Naive thymus-derived CD4-positive, alpha-beta T cell (primary cell): ENCODE measurements around the gene BAD. TPM values are rescaled to one million over a fixed set of nuclear protein-coding genes. Genes with fewer than 3 reads are reported as not detected.

Experiments
- ATAC-seq: fragments of 150-1000 bp; cut with Tn5 transposase; 2 replicates; pipeline ENCODE4 v1.10.0; 2021; ENCODE audit warnings: mild to moderate bottlenecking, moderate library complexity
- CTCF ChIA-PET: fragments of 350-600 bp; sonication (Branson Sonifier 250); formaldehyde crosslinking; loops from one replicate; lab custom pipeline; 2021; ENCODE audit warnings: antibody characterized with exemption; lab: Charles Lee
- POLR2A ChIA-PET: fragments of 350-600 bp; sonication (Branson Sonifier 250); formaldehyde crosslinking; loops from one replicate; lab custom pipeline; 2021; ENCODE audit warnings: antibody characterized with exemption, inconsistent platforms; lab: Charles Lee
- DNase-seq, 9 donors: peaks; one replicate each; pipeline versions ENCODE4 v3.0.0 to v3.0.0-alpha.2; 2020 to 2022; ENCODE audit warnings: mixed read lengths in 1 of 9
- H3K27ac ChIP-seq: one replicate; pipeline ENCODE4 v1.7.0; 2013; ENCODE audit warnings: mild to moderate bottlenecking, low read depth, low read length, moderate library complexity
- H3K27me3 ChIP-seq, 2 donors: one replicate each; pipeline ENCODE4 v1.7.0; 2013; ENCODE audit warnings: low read length in 2 of 2, mild to moderate bottlenecking in 2 of 2, moderate library complexity in 2 of 2; ENCODE audit not compliant: control insufficient read depth in 2 of 2, insufficient read depth in 2 of 2
- H3K36me3 ChIP-seq, 3 experiments: 1 replicate in 2 of 3; 2 replicates in 1 of 3; pipeline ENCODE4 v1.7.0; 2013; ENCODE audit warnings: low read length in 3 of 3, mild to moderate bottlenecking in 3 of 3, moderate library complexity in 1 of 3; ENCODE audit not compliant: insufficient read depth in 3 of 3, control insufficient read depth in 2 of 3
- H3K4me1 ChIP-seq, 2 donors: one replicate each; pipeline ENCODE4 v1.7.0; 2013; ENCODE audit warnings: low read length in 2 of 2, mild to moderate bottlenecking in 2 of 2, moderate library complexity in 1 of 2; ENCODE audit not compliant: control insufficient read depth in 2 of 2, insufficient read depth in 2 of 2
- H3K4me3 ChIP-seq: 2 replicates; pipeline ENCODE4 v1.7.0; 2013; ENCODE audit warnings: mild to moderate bottlenecking, low read length
- H3K9me3 ChIP-seq, 3 experiments: 1 replicate in 2 of 3; 2 replicates in 1 of 3; pipeline ENCODE4 v1.7.0; 2013; ENCODE audit warnings: low read length in 3 of 3; ENCODE audit not compliant: control insufficient read depth in 2 of 3
- H3K27ac Mint-ChIP-seq, 9 donors: one replicate each; pipeline ENCODE4 v1.8.0; 2020 to 2022; ENCODE audit warnings: mixed read lengths in 9 of 9, mild to moderate bottlenecking in 8 of 9, moderate library complexity in 5 of 9, inconsistent platforms in 2 of 9
- H3K27me3 Mint-ChIP-seq, 5 donors: one replicate each; pipeline ENCODE4 v1.8.0; 2021 to 2022; ENCODE audit warnings: mixed read lengths in 5 of 5, mild to moderate bottlenecking in 1 of 5
- H3K36me3 Mint-ChIP-seq, 5 donors: one replicate each; pipeline ENCODE4 v1.8.0; 2020 to 2022; ENCODE audit warnings: mixed read lengths in 5 of 5, mild to moderate bottlenecking in 3 of 5, inconsistent platforms in 1 of 5
- H3K4me1 Mint-ChIP-seq, 7 donors: one replicate each; pipeline ENCODE4 v1.8.0; 2020 to 2022; ENCODE audit warnings: mixed read lengths in 7 of 7, mild to moderate bottlenecking in 3 of 7, inconsistent platforms in 1 of 7
- H3K4me3 Mint-ChIP-seq, 10 donors: one replicate each; pipeline ENCODE4 v1.8.0; 2020 to 2022; ENCODE audit warnings: mild to moderate bottlenecking in 10 of 10, mixed read lengths in 10 of 10, moderate library complexity in 6 of 10, inconsistent platforms in 2 of 10
- H3K9me3 Mint-ChIP-seq, 11 donors: one replicate each; pipeline ENCODE4 v1.8.0; 2020 to 2022; ENCODE audit warnings: mixed read lengths in 11 of 11, mild to moderate bottlenecking in 4 of 11, inconsistent platforms in 1 of 11, moderate library complexity in 1 of 11
- intact Hi-C, 2 donors: fragments of 100-400 bp; cut with micrococcal nuclease; formaldehyde crosslinking; loops; one replicate each; pipeline ENCODE4 v1.15.1; 2023
- polyA plus RNA-seq, 2 donors: library from polyadenylated mRNA; unstranded; fragments of 300-500 nt; fragmentation: Illumina TruSeq; gene quantifications; one replicate each; pipeline ENCODE4 v1.2.3, GENCODE V29; 2021
- total RNA-seq, 6 experiments: library from RNA in 5 of 6; stranded (reverse) in 5 of 6; gene quantifications; 1 replicate in 5 of 6; 2 replicates in 1 of 6; pipeline ENCODE4 v1.2.3 and lab custom pipeline; 2021 to 2026

Gene BAD
- total and polyA plus RNA-seq, 7 experiments from 2014 or later = 17.5 to 41.1 (median 25.9) TPM

DNA sequence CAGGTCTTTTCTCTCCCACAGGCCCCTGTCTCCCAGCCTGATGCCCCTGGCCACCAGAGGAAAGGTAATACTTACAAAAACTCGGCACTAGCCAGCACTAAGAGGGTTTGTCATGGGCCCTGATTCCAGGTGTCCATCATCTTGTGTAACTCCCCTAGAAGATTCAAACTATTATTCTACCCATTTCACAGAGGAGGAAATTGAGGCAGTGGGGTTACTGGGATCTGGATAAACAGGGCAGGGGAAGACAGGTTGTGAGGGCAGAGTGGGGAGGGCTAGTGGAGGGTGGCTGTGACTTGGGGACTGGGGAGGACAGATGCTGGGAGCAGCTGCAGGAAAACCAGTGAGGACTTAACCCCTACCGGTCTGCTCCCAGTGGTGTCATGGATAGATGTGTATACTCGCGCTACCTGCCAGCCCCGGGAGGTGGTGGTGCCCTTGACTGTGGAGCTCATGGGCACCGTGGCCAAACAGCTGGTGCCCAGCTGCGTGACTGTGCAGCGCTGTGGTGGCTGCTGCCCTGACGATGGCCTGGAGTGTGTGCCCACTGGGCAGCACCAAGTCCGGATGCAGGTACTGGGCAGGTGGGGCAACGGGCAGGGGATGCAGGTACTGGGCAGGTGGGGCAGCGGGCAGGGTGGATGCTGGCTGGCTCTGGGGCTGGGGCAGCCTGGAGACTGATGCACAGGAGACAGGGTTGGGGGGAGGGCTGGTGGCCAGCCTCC lies 48.9 kb downstream of the BAD start:
- H3K4me3 Mint-ChIP-seq = peak overlapping the region; percentile 65 to 90 (median 81)
- no peak for DNase-seq
- Histone ChIP-seq H3K4me3 (peak overlapping the region; percentile 56), H3K27me3 (no peaks in the 10 kb centered on the region), H3K36me3 (peaks cover 0 to 19% (median 6%) of the 10 kb centered on the region in 3 experiments), H3K9me3 (no peaks in the 10 kb centered on the region), H3K4me1 (peaks cover 20 to 32% of the 10 kb centered on the region in 2 donors), H3K27ac (peak overlapping the region; percentile 71)
- intact Hi-C loops = no loop called here
- ChIA-PET CTCF (no interaction called here), POLR2A (interaction anchor here (0.5 to 8.3 kb wide), 9 partner anchors 10 to 1622 kb away, joined by 3 to 94 read pairs (median 3); partner anchors contain the start of genes CFL1, EHD1, FERMT3 and HNRNPUL2)
- peaks cover 20 to 49% (median 41%) of the 10 kb centered on the region in 7 donors for H3K4me1 Mint-ChIP-seq
- no peak for ATAC-seq
- no peaks in the 10 kb centered on the region for H3K27me3 Mint-ChIP-seq
- peak overlapping the region in 8 of 9 donors; percentile 48 to 89 (median 83) for H3K27ac Mint-ChIP-seq
- H3K36me3 Mint-ChIP-seq = peaks cover 0 to 7% (median 0%) of the 10 kb centered on the region in 5 donors
- H3K9me3 Mint-ChIP-seq = no peaks in the 10 kb centered on the region

DNA sequence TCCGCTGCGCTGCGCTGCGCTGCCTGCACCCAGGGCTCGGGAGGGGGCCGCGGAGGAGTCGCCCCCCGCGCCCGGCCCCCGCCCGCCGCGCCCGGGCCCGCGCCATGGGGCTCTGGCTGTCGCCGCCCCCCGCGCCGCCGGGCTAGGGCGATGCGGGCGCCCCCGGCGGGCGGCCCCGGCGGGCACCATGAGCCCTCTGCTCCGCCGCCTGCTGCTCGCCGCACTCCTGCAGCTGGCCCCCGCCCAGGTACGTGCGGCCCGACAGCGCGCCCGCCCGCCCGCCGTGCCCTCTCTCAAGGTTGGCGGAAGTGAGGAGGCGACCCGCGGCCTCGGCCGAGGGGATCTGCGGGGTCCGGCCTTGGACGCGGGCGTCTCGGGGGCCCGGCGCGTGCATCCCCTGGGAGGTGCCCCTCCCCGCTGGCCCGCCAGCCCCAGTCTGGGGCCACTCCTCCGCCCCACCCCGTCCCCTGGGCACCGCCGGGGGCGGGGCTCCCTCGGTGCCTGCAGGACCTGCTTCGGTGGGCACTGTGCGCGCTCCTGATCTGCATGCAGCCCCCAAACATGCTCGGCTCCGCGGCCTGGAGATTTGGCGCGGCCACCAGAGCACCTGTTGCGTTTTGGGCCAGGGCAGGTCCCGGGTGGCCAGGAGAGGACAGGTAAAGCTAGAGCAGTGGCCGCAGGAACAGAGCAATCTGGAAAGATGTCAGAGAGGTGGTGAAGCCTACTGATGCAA lies 49.7 kb downstream of the BAD start:
- CTCF ChIA-PET = interaction anchor here (1.0 kb wide), 1 partner anchor 9 kb away, joined by 4 read pairs; no protein-coding TSS in a partner anchor
- peaks cover 15 to 27% of the 10 kb centered on the region in 2 donors for H3K4me1 ChIP-seq
- peak overlapping the region in 8 of 9 donors; percentile 48 to 89 (median 83) for H3K27ac Mint-ChIP-seq
- no peaks in the 10 kb centered on the region for H3K27me3 ChIP-seq
- H3K9me3 ChIP-seq = no peaks in the 10 kb centered on the region
- no peaks in the 10 kb centered on the region for H3K27me3 Mint-ChIP-seq
- peak overlapping the region; percentile 71 for H3K27ac ChIP-seq
- peak overlapping the region; percentile 56 for H3K4me3 ChIP-seq
- intact Hi-C loops = loop anchor here in 1 of 2 donors (1.0 kb wide), 1 partner anchor 9 kb away; the partner anchor contains the start of genes NUDT22 and TRPT1
- no peaks in the 10 kb centered on the region for H3K9me3 Mint-ChIP-seq
- H3K36me3 ChIP-seq = peaks cover 0 to 19% (median 6%) of the 10 kb centered on the region in 3 experiments
- POLR2A ChIA-PET = interaction anchor here (0.6 to 8.3 kb wide), 7 partner anchors 10 to 1623 kb away, joined by 3 to 94 read pairs (median 3); partner anchors contain the start of genes CFL1, EHD1, FERMT3 and PRDX5
- peaks cover 0 to 7% (median 0%) of the 10 kb centered on the region in 5 donors for H3K36me3 Mint-ChIP-seq
- DNase-seq (peak; percentile 43 to 70 (median 55)), ATAC-seq (peak; percentile 68)
- peak overlapping the region; percentile 65 to 90 (median 81) for H3K4me3 Mint-ChIP-seq
- H3K4me1 Mint-ChIP-seq = peaks cover 13 to 45% (median 37%) of the 10 kb centered on the region in 7 donors

DNA sequence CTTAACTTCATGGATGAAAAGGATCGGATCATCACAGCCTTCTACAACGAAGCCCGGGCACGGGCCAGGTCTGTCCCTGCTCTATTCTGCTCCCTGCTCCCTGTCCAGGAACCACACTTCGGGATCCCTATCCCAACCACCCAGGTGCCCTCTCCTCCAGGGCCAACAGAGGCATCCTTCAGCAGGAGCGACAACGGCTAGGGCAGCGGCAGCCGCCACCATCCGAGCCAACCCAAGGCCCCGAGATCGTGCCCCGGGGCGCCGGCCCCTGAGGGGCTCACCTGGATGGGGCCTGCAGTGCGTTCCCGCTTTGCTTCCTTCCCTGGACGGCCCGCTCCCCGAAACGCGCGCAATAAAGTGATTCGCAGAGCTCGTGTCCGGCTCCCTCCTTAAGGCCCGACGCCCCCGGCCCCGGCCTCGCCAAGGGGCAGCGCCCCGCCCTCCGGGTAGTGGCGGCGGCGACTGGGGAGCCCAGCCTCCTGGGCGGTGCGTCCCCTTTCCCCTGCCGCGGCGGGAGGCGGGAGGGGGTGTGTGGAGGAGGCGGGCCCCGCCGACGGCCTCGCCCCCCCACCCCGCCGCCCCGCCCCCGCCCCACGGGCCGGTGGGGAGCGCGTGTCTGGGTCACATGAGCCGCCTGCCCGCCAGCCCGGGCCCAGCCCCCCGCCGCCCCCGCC lies 50.4 kb downstream of the BAD start, which contains the start of gene VEGFB:
VEGFB (plus strand) TSS at position 672 of the 674 bp plus-strand sequence. CDS start 250 bp downstream, outside the sequence.
- intact Hi-C loops = loop anchor here in 1 of 2 donors (1.0 kb wide), 1 partner anchor 8 kb away; the partner anchor contains the start of genes NUDT22 and TRPT1
- DNase-seq (peak; percentile 48 to 81 (median 53)), ATAC-seq (peak; percentile 72)
- Mint-ChIP-seq H3K36me3 (peaks cover 0 to 7% (median 0%) of the 10 kb centered on the region in 5 donors), H3K4me1 (peaks cover 20 to 53% (median 44%) of the 10 kb centered on the region in 7 donors), H3K9me3 (no peaks in the 10 kb centered on the region), H3K27me3 (no peaks in the 10 kb centered on the region), H3K4me3 (peak within 1 kb of the TSS; percentile 74 to 90 (median 84)), H3K27ac (peak within 1 kb of the TSS; percentile 72 to 96 (median 86))
- H3K4me3 ChIP-seq = peak within 1 kb of the TSS; percentile 56
- peaks cover 22 to 33% of the 10 kb centered on the region in 2 donors for H3K4me1 ChIP-seq
- H3K27ac ChIP-seq = peak within 1 kb of the TSS; percentile 76
- POLR2A ChIA-PET = interaction anchor here (1.0 to 8.3 kb wide), 5 partner anchors 11 to 83 kb away, joined by 3 to 94 read pairs (median 7); partner anchors contain the start of genes FERMT3, PRDX5 and TRMT112
- H3K9me3 ChIP-seq = no peaks in the 10 kb centered on the region
- H3K27me3 ChIP-seq = no peaks in the 10 kb centered on the region
- peaks cover 0 to 19% (median 6%) of the 10 kb centered on the region in 3 experiments for H3K36me3 ChIP-seq
- CTCF ChIA-PET = interaction anchor here (1.0 kb wide), 1 partner anchor 10 kb away, joined by 4 read pairs; no protein-coding TSS in a partner anchor

DNA sequence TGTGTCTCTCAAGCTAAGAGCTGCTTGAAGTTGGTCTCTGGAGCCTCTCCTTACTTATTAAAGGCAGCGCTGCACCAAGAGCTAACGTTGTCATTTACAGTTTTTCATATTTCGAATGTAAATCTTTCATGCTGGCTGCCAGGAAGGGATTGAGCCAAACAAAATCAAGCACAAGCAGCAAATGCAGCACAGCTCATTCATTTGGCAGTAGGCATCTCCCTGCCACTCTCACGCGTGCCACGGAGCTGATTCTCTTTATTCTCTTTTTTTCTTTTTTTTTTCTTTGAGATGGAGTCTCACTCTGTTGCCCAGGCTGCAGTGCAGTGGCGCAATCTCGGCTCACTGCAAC lies 51.5 kb downstream of the BAD start:
- H3K4me3 Mint-ChIP-seq = peak overlapping the region; percentile 71 to 90 (median 83)
- CTCF ChIA-PET = interaction anchor here (0.6 to 2.0 kb wide), 4 partner anchors 8 to 68 kb away, joined by 3 to 6 read pairs (median 6); partner anchors contain the start of genes CATSPERZ and FKBP2
- POLR2A ChIA-PET = interaction anchor here (0.6 to 8.3 kb wide), 12 partner anchors 9 to 1419 kb away, joined by 3 to 94 read pairs (median 4); partner anchors contain the start of genes FERMT3, FKBP2 and PLCB3
- Histone ChIP-seq H3K27me3 (no peaks in the 10 kb centered on the region), H3K4me1 (peaks cover 23 to 34% of the 10 kb centered on the region in 2 donors), H3K9me3 (no peaks in the 10 kb centered on the region), H3K4me3 (no peak overlapping the region), H3K36me3 (peaks cover 0 to 9% (median 4%) of the 10 kb centered on the region in 3 experiments), H3K27ac (peak overlapping the region; percentile 47)
- no peaks in the 10 kb centered on the region for H3K27me3 Mint-ChIP-seq
- H3K4me1 Mint-ChIP-seq = peaks cover 22 to 63% (median 46%) of the 10 kb centered on the region in 7 donors
- no peaks in the 10 kb centered on the region for H3K9me3 Mint-ChIP-seq
- ATAC-seq = no peak
- H3K27ac Mint-ChIP-seq = peak overlapping the region; percentile 61 to 96 (median 83)
- H3K36me3 Mint-ChIP-seq = peaks cover 0 to 7% (median 0%) of the 10 kb centered on the region in 5 donors
- no peak for DNase-seq
- intact Hi-C loops = no loop called here

DNA sequence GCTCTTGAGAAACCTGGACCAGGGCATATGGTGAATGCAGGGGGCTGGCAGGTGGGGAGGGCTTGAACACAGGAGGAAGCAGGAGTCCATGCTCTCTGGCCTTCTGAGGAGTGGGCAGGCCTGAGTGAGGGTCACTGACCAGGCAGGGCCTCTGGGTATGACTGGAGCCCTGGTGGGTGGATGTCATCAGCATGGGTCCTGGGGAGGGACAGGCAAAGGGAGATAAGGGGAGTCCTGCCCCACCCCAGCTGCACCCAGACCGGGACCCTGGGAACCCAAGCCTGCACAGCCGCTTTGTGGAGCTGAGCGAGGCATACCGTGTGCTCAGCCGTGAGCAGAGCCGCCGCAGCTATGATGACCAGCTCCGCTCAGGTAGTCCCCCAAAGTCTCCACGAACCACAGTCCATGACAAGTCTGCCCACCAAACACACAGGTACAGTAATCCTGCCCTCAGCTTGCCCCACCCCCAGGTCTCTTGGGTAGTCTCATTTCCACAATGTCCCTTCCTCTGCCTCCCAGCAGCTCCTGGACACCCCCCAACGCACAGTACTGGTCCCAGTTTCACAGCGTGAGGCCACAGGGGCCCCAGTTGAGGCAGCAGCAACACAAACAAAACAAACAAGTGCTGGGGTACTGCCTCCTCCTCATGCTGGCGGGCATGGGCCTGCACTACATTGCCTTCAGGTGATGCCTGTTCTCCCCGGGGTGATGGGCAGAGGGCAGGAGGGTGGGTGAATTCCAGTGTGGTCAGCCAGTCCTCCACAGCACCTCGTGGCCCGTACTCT lies 52.1 kb downstream of the BAD start:
- no peaks in the 10 kb centered on the region for H3K27me3 ChIP-seq
- H3K4me3 ChIP-seq = no peak overlapping the region
- Mint-ChIP-seq H3K27me3 (no peaks in the 10 kb centered on the region), H3K4me1 (peaks cover 23 to 69% (median 50%) of the 10 kb centered on the region in 7 donors), H3K27ac (peak overlapping the region; percentile 61 to 96 (median 84)), H3K9me3 (no peaks in the 10 kb centered on the region), H3K4me3 (peak overlapping the region; percentile 20 to 96 (median 89)), H3K36me3 (peaks cover 0 to 7% (median 0%) of the 10 kb centered on the region in 5 donors)
- CTCF ChIA-PET = interaction anchor here (0.6 to 2.0 kb wide), 4 partner anchors 9 to 69 kb away, joined by 3 to 6 read pairs (median 6); partner anchors contain the start of genes CATSPERZ and FKBP2
- H3K27ac ChIP-seq = peak overlapping the region; percentile 47
- no peak for DNase-seq
- ATAC-seq = no peak
- H3K36me3 ChIP-seq = peaks cover 0 to 3% (median 0%) of the 10 kb centered on the region in 3 experiments
- no peaks in the 10 kb centered on the region for H3K9me3 ChIP-seq
- POLR2A ChIA-PET = interaction anchor here (0.6 to 8.3 kb wide), 13 partner anchors 9 to 1419 kb away, joined by 3 to 94 read pairs (median 5); partner anchors contain the start of genes FERMT3, FKBP2 and PLCB3
- intact Hi-C loops = no loop called here
- H3K4me1 ChIP-seq = peaks cover 26 to 37% of the 10 kb centered on the region in 2 donors
